ENCODE measurements around the gene TMEM50A.
"Not testable (repeated sequence)": the region's sequence is repeated elsewhere in the genome, so short reads cannot be mapped to it uniquely, and the experiment has no call there.

DNA sequence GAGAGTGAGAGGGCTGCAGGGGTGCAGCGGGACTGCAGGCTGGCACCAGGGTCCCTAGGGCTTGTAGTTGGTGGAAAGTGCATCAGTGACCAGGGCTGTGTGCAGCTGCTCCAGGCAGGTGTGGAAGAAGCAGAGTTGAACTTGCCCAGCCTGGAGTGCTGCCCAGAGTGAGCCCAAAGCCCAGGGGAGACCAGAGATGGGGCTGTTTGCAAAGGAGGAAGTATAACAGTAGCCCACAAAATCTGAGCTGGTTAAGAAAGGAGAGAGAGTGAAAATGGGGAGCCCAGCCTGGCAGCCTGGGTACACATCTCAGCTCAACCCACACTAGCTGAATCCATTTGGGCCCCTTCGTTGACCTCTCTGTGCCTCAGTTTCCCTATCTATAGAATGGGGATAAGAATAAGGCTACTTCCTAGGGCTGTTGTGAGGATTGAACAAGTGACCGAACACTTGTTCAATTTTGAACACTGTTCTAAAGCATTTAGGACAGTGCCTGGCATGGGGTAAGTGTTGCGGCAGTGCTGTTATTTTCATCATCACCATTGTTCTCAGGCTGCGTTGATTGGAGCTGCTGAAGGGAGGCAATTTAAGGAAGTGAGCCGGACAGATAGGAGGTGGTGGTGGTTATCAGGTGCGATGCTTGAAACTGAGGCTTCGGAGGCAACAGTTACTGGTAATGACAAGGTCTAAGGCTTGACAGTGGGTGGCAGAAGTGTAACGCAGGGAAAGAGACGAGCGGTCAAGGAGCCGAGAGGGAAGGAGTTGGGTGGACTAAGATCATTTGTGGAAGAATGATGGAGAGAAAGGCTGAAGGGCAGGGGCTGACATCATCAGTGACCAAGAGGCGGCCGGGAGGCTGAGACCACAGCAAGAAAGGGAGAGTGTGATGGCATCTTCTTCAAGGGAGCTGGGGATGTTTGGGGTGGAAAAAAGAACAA, 43.0 kb upstream of the TMEM50A start:
- not testable (repeated sequence) for TF ChIP-seq CTCF (IDR thresholded peaks at IDR 0.05); EZH2 (IDR thresholded peaks at IDR 0.05; ENCODE audit: borderline replicate concordance, insufficient read depth, low read depth, low read length, poor library complexity, severe bottlenecking)
